ENCODE data around the gene SREBF2. TPM values are rescaled to one million over a fixed set of nuclear protein-coding genes. Genes with fewer than 3 reads are reported as not detected.

SREBF2 gene
- total RNA-seq, 4 donors from 2014 or later, result 91.1 to 122 (median 96.2) TPM

DNA sequence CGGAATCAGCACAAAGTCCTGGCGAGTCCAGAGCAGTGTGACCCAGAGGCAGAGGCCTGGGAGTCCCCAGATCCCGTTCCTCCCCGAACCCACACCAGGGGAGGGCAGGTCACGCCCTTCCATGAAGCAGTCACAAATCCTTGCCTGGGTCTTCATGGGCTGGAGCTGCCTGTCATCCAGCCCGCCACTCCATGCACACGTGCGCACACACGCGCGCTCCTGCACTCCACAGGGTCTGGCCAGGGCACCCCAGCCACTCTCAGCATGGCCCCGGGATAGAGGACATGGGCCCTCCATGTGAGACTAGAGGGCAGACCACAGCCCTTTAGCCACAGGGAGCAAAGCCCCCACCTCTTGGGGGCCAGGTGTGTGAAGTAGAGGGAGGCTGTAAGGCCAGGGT is 99.4 kb downstream of the SREBF2 start:
- no peak for DNase-seq (ENCODE audit: low spot score in 2 of 2)
- TF ChIP-seq, protein P1, sequence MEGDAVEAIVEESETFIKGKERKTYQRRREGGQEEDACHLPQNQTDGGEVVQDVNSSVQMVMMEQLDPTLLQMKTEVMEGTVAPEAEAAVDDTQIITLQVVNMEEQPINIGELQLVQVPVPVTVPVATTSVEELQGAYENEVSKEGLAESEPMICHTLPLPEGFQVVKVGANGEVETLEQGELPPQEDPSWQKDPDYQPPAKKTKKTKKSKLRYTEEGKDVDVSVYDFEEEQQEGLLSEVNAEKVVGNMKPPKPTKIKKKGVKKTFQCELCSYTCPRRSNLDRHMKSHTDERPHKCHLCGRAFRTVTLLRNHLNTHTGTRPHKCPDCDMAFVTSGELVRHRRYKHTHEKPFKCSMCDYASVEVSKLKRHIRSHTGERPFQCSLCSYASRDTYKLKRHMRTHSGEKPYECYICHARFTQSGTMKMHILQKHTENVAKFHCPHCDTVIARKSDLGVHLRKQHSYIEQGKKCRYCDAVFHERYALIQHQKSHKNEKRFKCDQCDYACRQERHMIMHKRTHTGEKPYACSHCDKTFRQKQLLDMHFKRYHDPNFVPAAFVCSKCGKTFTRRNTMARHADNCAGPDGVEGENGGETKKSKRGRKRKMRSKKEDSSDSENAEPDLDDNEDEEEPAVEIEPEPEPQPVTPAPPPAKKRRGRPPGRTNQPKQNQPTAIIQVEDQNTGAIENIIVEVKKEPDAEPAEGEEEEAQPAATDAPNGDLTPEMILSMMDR (IDR thresholded peaks at IDR 0.05), result no peak
- TF ChIP-seq POLR2A (IDR thresholded peaks at IDR 0.05), result no peak
- WGBS, 2 donors, result 94 to 99% methylated on average over 12 of the region's 12 CpGs
- intact Hi-C loops (cut with DNase I; ENCODE audit: low total_unique reads), result no loop called here
- H3K4me3 ChIP-seq (ENCODE audit: low read depth, poor library complexity, severe bottlenecking), result no peak overlapping the region

DNA sequence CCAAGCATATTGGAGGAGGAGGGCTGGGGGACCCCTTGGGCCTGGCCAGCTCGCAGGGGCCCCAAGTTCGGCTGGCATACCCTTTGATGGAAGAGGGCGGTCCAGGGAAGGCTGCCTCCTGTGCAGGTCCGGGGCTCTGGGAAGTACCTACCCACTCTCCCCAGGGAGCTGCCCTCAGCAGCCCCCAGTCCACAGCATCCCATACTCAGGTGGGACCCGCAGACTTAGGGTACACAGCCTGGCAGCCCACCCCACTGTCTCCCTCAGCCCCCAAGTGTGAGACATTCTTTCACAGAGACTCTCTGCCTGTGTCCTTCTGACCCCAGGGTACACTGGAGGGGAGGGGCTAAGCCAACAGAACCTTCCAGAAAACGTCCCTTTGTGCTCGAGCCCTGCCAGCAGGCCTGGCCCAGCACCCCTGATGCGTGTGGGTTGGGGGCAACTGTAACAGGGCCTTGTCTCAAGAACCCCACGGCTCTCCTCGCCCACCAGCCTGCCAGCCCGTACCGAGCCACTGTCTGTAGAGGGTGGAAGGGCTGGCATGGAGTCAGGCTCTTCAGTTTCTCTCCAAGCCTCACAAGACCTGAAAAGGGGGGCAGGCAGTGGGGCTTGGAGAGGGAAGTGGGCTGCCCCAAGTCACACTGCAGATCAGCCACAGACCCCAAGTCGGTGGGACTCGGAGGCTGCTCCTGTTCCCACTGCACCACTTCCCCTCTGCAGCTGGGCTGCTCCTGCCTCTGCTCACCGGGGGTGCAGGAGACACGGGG is 100.7 kb downstream of the SREBF2 start:
- no peak overlapping the region for H3K4me3 ChIP-seq (ENCODE audit: low read depth, poor library complexity, severe bottlenecking)
- intact Hi-C loops (cut with DNase I; ENCODE audit: low total_unique reads), result no loop called here
- 85 to 88% methylated on average over 13 to 15 of the region's 16 CpGs for WGBS, 2 donors
- DNase-seq (ENCODE audit: low spot score in 2 of 2), result no peak
- TF ChIP-seq POLR2A (IDR thresholded peaks at IDR 0.05), result no peak
- TF ChIP-seq, protein P1 (IDR thresholded peaks at IDR 0.05), result no peak

DNA sequence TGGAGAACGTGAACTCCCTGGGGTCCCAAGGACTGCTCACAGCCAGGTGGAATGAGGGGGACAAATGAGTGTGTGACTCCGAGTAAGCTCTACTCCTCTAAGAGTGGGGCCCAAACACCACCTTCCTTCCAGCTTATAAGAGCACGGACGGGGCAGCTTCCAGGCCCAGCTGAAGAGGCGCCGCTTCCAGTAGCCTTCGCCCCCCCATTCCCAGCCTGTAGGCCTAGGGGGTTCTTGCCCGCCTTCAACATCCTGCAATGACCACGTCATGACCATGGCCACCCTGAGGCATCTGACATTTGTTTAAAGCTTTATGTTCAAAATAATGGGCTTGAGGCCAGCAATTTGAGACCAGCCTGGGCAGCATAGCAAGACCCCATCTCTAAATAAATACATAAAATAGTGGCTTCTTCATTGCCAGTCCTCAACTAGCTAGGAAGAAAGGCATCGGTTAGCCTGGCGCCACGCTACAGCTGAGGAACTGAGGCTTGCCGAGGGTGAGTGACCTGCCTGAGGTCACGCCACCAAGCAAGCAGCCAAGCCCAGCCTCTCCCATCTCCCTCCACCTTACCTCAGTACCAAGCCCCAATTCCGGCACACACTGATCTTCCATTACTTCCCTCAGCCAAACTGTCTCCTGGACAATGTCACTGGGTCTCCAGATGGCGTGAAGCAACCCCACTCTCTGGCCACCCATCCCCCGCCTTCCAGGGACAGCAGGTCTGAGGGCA is 101.5 kb downstream of the SREBF2 start:
- WGBS, 2 donors, result 94 to 97% methylated on average over 17 of the region's 17 CpGs
- H3K4me3 ChIP-seq (ENCODE audit: low read depth, poor library complexity, severe bottlenecking), result no peak overlapping the region
- TF ChIP-seq, protein P1 (IDR thresholded peaks at IDR 0.05), result no peak
- no peak for TF ChIP-seq POLR2A (IDR thresholded peaks at IDR 0.05)
- no peak for DNase-seq (ENCODE audit: low spot score in 2 of 2)
- intact Hi-C loops (cut with DNase I; ENCODE audit: low total_unique reads), result no loop called here

DNA sequence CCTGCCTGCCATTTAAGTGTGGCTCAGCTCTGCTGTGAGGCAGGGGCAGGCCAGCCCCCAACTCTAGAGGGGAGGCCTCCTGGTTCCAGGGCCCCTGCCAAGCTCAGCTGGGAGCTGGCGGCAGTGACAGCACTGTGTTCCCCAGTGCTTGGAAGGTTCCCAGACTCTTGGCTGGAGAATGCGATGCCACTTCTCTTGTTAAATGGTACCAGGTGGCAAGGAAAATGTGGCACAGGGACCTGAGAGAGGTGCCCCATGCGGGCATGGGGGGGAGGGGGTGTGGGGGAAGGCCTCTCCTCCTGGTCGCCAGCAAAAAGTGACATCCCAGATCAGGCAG is 102.1 kb downstream of the SREBF2 start:
- WGBS, 2 donors, result 79 to 80% methylated on average over 2 to 4 of the region's 4 CpGs
- intact Hi-C loops (cut with DNase I; ENCODE audit: low total_unique reads), result no loop called here
- no peak overlapping the region for H3K4me3 ChIP-seq (ENCODE audit: low read depth, poor library complexity, severe bottlenecking)
- DNase-seq (ENCODE audit: low spot score in 2 of 2), result no peak
- TF ChIP-seq, protein P1 (IDR thresholded peaks at IDR 0.05), result no peak
- no peak for TF ChIP-seq POLR2A (IDR thresholded peaks at IDR 0.05)

DNA sequence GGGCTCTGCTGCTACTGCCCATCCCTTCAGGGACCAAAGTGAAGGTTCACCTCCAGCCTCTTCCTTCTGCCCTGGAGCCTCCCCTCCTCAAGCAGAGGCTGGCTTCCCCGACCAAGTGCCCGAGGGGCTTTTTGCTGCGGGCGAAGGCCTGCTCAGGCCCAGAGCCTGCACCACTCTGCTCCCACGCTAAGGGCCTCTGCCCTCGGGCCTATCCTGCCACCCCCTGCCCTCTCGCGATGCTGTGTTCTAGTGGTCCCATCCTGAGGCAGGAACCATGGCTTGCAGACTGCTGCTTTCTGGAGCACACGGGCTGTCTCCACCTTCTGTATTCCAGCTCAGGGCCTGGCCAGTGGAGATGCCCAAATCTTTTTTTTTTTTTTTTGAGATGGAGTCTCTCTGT is 102.6 kb downstream of the SREBF2 start:
- WGBS, 2 donors, result 91 to 93% methylated on average over 9 of the region's 9 CpGs
- intact Hi-C loops (cut with DNase I; ENCODE audit: low total_unique reads), result no loop called here
- no peak for TF ChIP-seq POLR2A (IDR thresholded peaks at IDR 0.05)
- TF ChIP-seq, protein P1 (IDR thresholded peaks at IDR 0.05), result no peak
- H3K4me3 ChIP-seq (ENCODE audit: low read depth, poor library complexity, severe bottlenecking), result no peak overlapping the region
- DNase-seq (ENCODE audit: low spot score in 2 of 2), result no peak

Data from lower leg skin (tissue), 4 donors.